ENCODE data around the gene ITGA6. TPM values are rescaled to one million over a fixed set of nuclear protein-coding genes. Genes with fewer than 3 reads are reported as not detected.

The ITGA6 gene
- total RNA-seq, 5 donors from 2014 or later (not counting 1 experiment from before 2014, with no cell fraction given), result 50.7 to 188 (median 80.9) TPM

DNA sequence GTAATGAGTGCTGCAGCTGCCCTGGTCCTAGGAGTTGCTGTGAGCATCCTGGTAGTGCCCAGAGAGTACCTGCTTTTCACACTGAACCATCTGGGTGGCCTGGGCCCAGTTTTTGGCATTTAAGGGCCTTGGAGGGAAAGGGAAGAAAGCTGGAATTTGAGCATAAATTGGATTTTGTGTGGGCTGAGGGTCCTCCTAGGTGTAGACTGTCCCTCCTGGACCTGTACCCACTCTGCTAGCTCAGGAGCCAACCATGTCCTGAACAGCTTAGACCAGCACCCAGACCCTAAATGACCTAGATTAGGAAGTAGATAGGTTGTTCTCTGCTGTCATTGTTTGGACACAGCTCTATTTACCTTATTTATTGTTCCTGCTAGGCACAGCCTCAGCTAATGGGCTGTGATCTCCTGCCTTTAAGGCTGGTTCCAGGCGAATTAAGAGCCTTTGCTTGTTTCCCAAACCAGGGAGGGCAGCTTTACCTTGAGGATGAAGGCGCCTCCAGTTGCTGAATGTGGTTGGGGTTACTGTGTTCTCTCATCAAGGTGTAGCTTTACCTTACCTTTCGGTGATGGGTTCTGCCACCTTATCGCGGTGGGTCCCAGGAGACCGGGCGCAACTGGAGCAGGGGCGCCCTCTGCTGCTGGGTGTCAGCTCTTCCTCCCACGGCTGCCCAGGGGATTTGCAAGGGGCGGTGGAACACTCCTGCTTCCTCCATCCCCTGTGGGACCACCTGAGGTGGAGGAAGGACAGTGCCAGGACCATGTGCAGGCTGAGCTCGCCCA, 34.4 kb downstream of the ITGA6 start:
- Histone ChIP-seq H3K36me3 (ENCODE audit: control insufficient read depth in 2 of 2, extremely low read depth in 1 of 2, insufficient read depth in 1 of 2, low read length in 1 of 2) (peaks cover 0 to 4% of the 10 kb centered on the region in 2 donors), H3K27ac (ENCODE audit: low read length) (peak overlapping the region; percentile 66), H3K9me3 (no peaks in the 10 kb centered on the region), H3K4me3 (ENCODE audit: control insufficient read depth in 1 of 2, extremely low read depth in 1 of 2, low read length in 1 of 2) (peak overlapping the region; percentile 21 to 35), H3K4me1 (ENCODE audit: control insufficient read depth in 1 of 2, extremely low read depth in 1 of 2, insufficient read depth in 2 of 2, low read length in 2 of 2) (peaks cover 68 to 74% of the 10 kb centered on the region in 2 experiments), H3K27me3 (replicated peaks in 1 of 2; ENCODE audit: control insufficient read depth in 2 of 2, extremely low read depth in 1 of 2, insufficient read depth in 2 of 2, low read length in 1 of 2) (no peaks in the 10 kb centered on the region)
- ChIA-PET POLR2A (interaction anchor here (0.5 to 1.4 kb wide), 8 partner anchors 9 to 283 kb away, joined by 3 to 5 read pairs (median 3); partner anchors contain the start of gene ITGA6 (in 1 of the 2)), CTCF (interaction anchor here (0.5 to 5.8 kb wide), 66 partner anchors 9 to 1514 kb away, joined by 3 to 126 read pairs (median 5); partner anchors contain the start of genes ITGA6 (in 2 of the 2), DLX2 (in 1 of the 2) and HAT1 (in 1 of the 2))
- DNase-seq (peak; percentile 51 to 88 (median 73)), ATAC-seq (replicated peaks in 1 of 4) (peak; percentile 48 to 60 (median 50))
- WGBS (ENCODE audit: insufficient coverage), result 4% methylated on average over 9 of the region's 11 CpGs
- peaks cover 91 to 97% (median 94%) of the 10 kb centered on the region in 3 donors for H3K4me1 Mint-ChIP-seq
- peak overlapping the region; percentile 96 to 99 for H3K27ac Mint-ChIP-seq
- peak overlapping the region; percentile 66 to 82 (median 70) for H3K4me3 Mint-ChIP-seq
- no peaks in the 10 kb centered on the region for H3K9me3 Mint-ChIP-seq
- no peaks in the 10 kb centered on the region for H3K27me3 Mint-ChIP-seq
- peaks cover 7% of the 10 kb centered on the region for H3K36me3 Mint-ChIP-seq

DNA sequence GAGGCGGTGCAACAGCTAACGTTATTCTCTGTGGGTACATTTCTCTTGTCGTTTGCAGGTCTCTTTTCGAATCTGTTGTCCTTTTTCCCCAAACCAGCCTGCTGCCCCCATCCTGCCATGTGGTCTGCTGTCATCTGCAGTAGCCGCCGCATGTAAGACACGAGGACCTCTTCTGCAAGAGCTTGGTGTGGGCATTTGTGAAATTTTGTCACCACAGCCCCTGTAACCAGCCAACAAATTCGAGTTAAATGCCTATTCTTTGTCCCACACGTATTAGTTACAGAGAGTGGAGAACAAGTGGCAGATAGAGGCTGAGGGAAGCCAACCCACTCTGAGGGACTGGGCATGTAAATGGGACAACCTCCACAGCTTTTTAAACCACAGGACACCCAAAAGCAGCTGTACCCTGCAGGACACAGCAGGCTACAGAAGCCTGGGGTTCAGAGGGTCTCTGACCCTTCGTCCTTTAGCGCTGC, 35.0 kb downstream of the ITGA6 start:
- ATAC-seq (replicated peaks in 1 of 4) (peak; percentile 37 to 41 (median 39)), DNase-seq (peak in 5 of 35 experiments; percentile 10 to 59 (median 23))
- peak overlapping the region; percentile 66 to 82 (median 70) for H3K4me3 Mint-ChIP-seq
- ChIA-PET POLR2A (interaction anchor here (0.5 to 1.3 kb wide), 3 partner anchors 21 to 284 kb away, joined by 3 to 4 read pairs (median 4); no protein-coding TSS in a partner anchor), CTCF (interaction anchor here (0.5 to 5.8 kb wide), 48 partner anchors 9 to 1514 kb away, joined by 3 to 126 read pairs (median 5); partner anchors contain the start of genes ITGA6 (in 2 of the 2) and HAT1 (in 1 of the 2))
- H3K9me3 Mint-ChIP-seq, result no peaks in the 10 kb centered on the region
- H3K9me3 ChIP-seq, result no peaks in the 10 kb centered on the region
- peaks cover 68 to 72% of the 10 kb centered on the region in 2 experiments for H3K4me1 ChIP-seq (ENCODE audit: control insufficient read depth in 1 of 2, extremely low read depth in 1 of 2, insufficient read depth in 2 of 2, low read length in 2 of 2)
- peak overlapping the region; percentile 21 to 35 for H3K4me3 ChIP-seq (ENCODE audit: control insufficient read depth in 1 of 2, extremely low read depth in 1 of 2, low read length in 1 of 2)
- H3K4me1 Mint-ChIP-seq, result peaks cover 90 to 98% (median 97%) of the 10 kb centered on the region in 3 donors
- H3K27me3 Mint-ChIP-seq, result no peaks in the 10 kb centered on the region
- H3K27ac Mint-ChIP-seq, result peak overlapping the region; percentile 96 to 99
- H3K27ac ChIP-seq (ENCODE audit: low read length), result peak overlapping the region; percentile 66
- no peaks in the 10 kb centered on the region for H3K27me3 ChIP-seq (replicated peaks in 1 of 2; ENCODE audit: control insufficient read depth in 2 of 2, extremely low read depth in 1 of 2, insufficient read depth in 2 of 2, low read length in 1 of 2)
- peaks cover 2 to 8% of the 10 kb centered on the region in 2 donors for H3K36me3 ChIP-seq (ENCODE audit: control insufficient read depth in 2 of 2, extremely low read depth in 1 of 2, insufficient read depth in 1 of 2, low read length in 1 of 2)
- 39% methylated on average over 3 of the region's 11 CpGs for WGBS (ENCODE audit: insufficient coverage)
- peaks cover 13% of the 10 kb centered on the region for H3K36me3 Mint-ChIP-seq

DNA sequence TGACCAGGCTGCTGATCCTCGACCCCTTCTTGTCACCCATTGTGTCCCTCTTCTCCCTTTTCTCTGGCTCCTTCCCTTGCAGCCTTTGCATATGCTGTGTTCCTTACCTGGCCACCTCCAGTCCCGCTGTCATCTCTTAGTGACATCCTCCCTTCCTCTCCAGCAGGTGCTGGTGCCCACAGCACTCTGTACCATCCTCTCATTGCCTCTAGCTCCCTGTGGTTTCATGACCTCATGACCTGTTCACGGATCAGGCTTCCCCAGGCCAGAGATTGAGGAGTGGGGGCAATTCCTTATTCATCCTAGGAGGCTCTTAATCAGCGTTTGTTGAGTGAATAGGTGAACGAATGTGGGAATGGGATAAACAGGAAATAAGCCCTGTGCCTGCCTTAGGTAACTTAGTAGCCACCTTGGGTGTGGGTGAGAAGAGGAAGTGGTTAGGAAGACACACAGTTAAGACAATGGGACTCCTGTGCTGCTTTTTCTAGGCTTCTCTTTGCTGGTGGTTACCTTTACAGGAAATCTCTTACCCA, 35.5 kb downstream of the ITGA6 start:
- H3K4me3 ChIP-seq (ENCODE audit: control insufficient read depth in 1 of 2, extremely low read depth in 1 of 2, low read length in 1 of 2), result peak overlapping the region; percentile 21 to 35
- WGBS (ENCODE audit: insufficient coverage), result 11% methylated on average over 3 of the region's 5 CpGs
- peaks cover 15% of the 10 kb centered on the region for H3K36me3 Mint-ChIP-seq
- peak overlapping the region; percentile 66 for H3K27ac ChIP-seq (ENCODE audit: low read length)
- H3K27ac Mint-ChIP-seq, result peak overlapping the region; percentile 96 to 99
- H3K27me3 ChIP-seq (replicated peaks in 1 of 2; ENCODE audit: control insufficient read depth in 2 of 2, extremely low read depth in 1 of 2, insufficient read depth in 2 of 2, low read length in 1 of 2), result no peaks in the 10 kb centered on the region
- peak overlapping the region; percentile 66 to 82 (median 70) for H3K4me3 Mint-ChIP-seq
- ATAC-seq (replicated peaks in 1 of 4) (peak; percentile 82 to 86 (median 84)), DNase-seq (peak in 34 of 35 experiments; percentile 26 to 85 (median 50))
- peaks cover 85 to 97% (median 92%) of the 10 kb centered on the region in 3 donors for H3K4me1 Mint-ChIP-seq
- H3K36me3 ChIP-seq (ENCODE audit: control insufficient read depth in 2 of 2, extremely low read depth in 1 of 2, insufficient read depth in 1 of 2, low read length in 1 of 2), result peaks cover 2 to 13% of the 10 kb centered on the region in 2 donors
- H3K27me3 Mint-ChIP-seq, result no peaks in the 10 kb centered on the region
- ChIA-PET POLR2A (interaction anchor here (0.5 to 0.7 kb wide), 2 partner anchors 193 to 284 kb away, joined by 3 to 4 read pairs; no protein-coding TSS in a partner anchor), CTCF (interaction anchor here (0.5 to 5.8 kb wide), 28 partner anchors 10 to 1513 kb away, joined by 3 to 126 read pairs (median 6); partner anchors contain the start of genes ITGA6 (in 2 of the 2) and HAT1 (in 1 of the 2))
- peaks cover 63 to 68% of the 10 kb centered on the region in 2 experiments for H3K4me1 ChIP-seq (ENCODE audit: control insufficient read depth in 1 of 2, extremely low read depth in 1 of 2, insufficient read depth in 2 of 2, low read length in 2 of 2)
- H3K9me3 ChIP-seq, result no peaks in the 10 kb centered on the region
- H3K9me3 Mint-ChIP-seq, result no peaks in the 10 kb centered on the region

DNA sequence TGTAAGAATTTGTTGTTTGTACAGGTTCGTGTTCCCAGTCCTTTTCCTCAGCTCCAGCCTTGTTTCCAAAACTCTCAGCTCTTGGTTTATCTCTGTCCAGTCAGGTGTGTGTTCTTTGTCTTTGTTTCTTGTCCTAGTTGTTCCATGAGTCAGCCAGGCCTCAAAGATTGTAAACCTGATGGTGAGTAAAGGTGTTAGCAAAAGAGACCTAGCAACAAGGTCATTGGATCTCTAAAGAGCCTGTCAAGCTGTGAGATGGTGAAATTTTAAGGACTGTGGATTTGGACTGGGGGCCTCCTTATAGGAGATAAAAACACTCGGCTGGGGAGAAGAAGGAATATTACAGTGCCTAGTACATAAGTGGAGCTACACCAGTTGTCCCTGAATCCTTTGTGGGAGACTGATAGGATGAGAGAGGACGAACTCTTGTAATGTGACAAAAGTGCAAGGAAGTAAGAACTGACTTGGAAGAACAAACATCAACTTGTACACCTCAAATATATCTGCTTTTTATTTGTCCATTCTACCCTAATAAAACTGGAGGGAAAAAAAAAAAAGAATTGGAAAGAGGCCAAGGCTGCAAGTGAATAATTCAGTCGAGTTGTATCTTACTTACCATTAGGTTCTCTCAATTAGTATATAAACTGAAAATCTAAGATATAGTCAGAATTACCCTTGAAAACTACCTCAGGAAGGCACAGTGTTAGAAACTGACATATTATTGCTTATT, 37.2 kb downstream of the ITGA6 start:
- no peaks in the 10 kb centered on the region for H3K27me3 Mint-ChIP-seq
- peak overlapping the region in 1 of 2 donors; percentile 25 for H3K4me3 ChIP-seq (ENCODE audit: control insufficient read depth in 1 of 2, extremely low read depth in 1 of 2, low read length in 1 of 2)
- peaks cover 77 to 89% (median 82%) of the 10 kb centered on the region in 3 donors for H3K4me1 Mint-ChIP-seq
- DNase-seq, result no peak
- no peaks in the 10 kb centered on the region for H3K9me3 Mint-ChIP-seq
- H3K4me1 ChIP-seq (ENCODE audit: control insufficient read depth in 1 of 2, extremely low read depth in 1 of 2, insufficient read depth in 2 of 2, low read length in 2 of 2), result peaks cover 51 to 55% of the 10 kb centered on the region in 2 experiments
- peaks cover 27% of the 10 kb centered on the region for H3K36me3 Mint-ChIP-seq
- H3K27me3 ChIP-seq (replicated peaks in 1 of 2; ENCODE audit: control insufficient read depth in 2 of 2, extremely low read depth in 1 of 2, insufficient read depth in 2 of 2, low read length in 1 of 2), result no peaks in the 10 kb centered on the region
- peaks cover 2 to 13% of the 10 kb centered on the region in 2 donors for H3K36me3 ChIP-seq (ENCODE audit: control insufficient read depth in 2 of 2, extremely low read depth in 1 of 2, insufficient read depth in 1 of 2, low read length in 1 of 2)
- POLR2A ChIA-PET, result interaction anchor here in 1 of 2 donors (0.5 to 0.9 kb wide), 2 partner anchors 22 to 143 kb away, joined by 3 to 4 read pairs; no protein-coding TSS in a partner anchor
- H3K9me3 ChIP-seq, result no peaks in the 10 kb centered on the region
- 100% methylated on average over 1 of the region's 4 CpGs for WGBS (ENCODE audit: insufficient coverage)
- peak overlapping the region; percentile 96 to 99 for H3K27ac Mint-ChIP-seq
- peak overlapping the region; percentile 66 for H3K27ac ChIP-seq (ENCODE audit: low read length)
- no peak for ATAC-seq (replicated peaks in 1 of 4)
- CTCF ChIA-PET, result interaction anchor here (0.6 to 5.8 kb wide), 8 partner anchors 12 to 290 kb away, joined by 3 to 126 read pairs (median 3); partner anchors contain the start of gene ITGA6 (in 1 of the 2)
- peak overlapping the region; percentile 4 to 82 (median 21) for H3K4me3 Mint-ChIP-seq

DNA sequence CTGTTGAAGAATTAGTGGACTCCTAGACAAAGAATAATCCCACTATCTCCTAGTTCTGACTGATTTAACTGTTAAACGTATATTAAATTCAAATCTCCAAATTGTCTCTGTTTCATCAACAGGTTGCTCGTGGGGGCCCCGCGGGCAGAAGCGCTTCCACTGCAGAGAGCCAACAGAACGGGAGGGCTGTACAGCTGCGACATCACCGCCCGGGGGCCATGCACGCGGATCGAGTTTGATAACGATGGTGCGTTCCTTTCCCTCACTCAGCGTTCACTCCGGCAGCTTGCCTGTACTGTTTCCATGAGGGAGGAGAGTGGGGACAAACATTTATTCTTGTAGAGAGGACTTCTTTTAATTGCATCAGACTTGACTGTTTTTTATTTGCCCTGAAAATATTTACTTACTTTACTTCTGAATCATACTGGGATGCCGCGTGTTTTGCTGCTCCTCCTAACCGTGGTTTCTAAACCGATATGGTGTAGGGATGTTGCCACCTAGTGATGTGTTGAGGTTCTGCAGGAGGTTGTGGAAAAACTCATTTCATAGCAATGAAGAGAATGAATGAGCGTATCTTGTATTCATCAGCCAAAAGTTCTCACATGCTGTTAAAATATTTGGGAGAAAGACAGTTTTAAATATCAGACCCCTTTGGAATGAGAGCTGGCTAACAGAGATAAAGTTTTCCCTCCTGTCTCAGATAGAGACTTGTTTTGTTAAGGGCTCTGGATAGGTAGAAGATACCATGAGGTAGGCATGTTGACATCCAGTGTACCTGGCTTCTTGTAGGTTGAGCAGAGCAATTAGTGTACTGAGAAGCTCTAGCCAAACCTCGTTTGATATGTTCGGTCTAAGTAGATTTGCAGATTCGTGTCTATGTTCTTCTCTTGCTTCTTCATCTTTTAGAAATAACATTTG, 38.3 kb downstream of the ITGA6 start:
- H3K4me1 Mint-ChIP-seq, result peaks cover 68 to 79% (median 72%) of the 10 kb centered on the region in 3 donors
- Histone ChIP-seq H3K9me3 (no peaks in the 10 kb centered on the region), H3K27me3 (replicated peaks in 1 of 2; ENCODE audit: control insufficient read depth in 2 of 2, extremely low read depth in 1 of 2, insufficient read depth in 2 of 2, low read length in 1 of 2) (no peaks in the 10 kb centered on the region), H3K36me3 (ENCODE audit: control insufficient read depth in 2 of 2, extremely low read depth in 1 of 2, insufficient read depth in 1 of 2, low read length in 1 of 2) (peaks cover 2 to 20% of the 10 kb centered on the region in 2 donors), H3K4me1 (ENCODE audit: control insufficient read depth in 1 of 2, extremely low read depth in 1 of 2, insufficient read depth in 2 of 2, low read length in 2 of 2) (peaks cover 45 to 47% of the 10 kb centered on the region in 2 experiments), H3K27ac (ENCODE audit: low read length) (peak overlapping the region; percentile 66), H3K4me3 (ENCODE audit: control insufficient read depth in 1 of 2, extremely low read depth in 1 of 2, low read length in 1 of 2) (no peak overlapping the region)
- H3K4me3 Mint-ChIP-seq, result peak overlapping the region; percentile 18 to 82 (median 21)
- no peaks in the 10 kb centered on the region for H3K9me3 Mint-ChIP-seq
- ChIA-PET CTCF (interaction anchor here (0.5 to 5.8 kb wide), 16 partner anchors 17 to 1630 kb away, joined by 3 to 126 read pairs (median 3); no protein-coding TSS in a partner anchor), POLR2A (no interaction called here)
- H3K27me3 Mint-ChIP-seq, result no peaks in the 10 kb centered on the region
- peaks cover 33% of the 10 kb centered on the region for H3K36me3 Mint-ChIP-seq
- peak; percentile 42 to 86 (median 66) for DNase-seq
- peak overlapping the region; percentile 96 to 99 for H3K27ac Mint-ChIP-seq
- WGBS (ENCODE audit: insufficient coverage), result 60% methylated on average over 19 of the region's 24 CpGs
- peak in 3 of 4 experiments; percentile 14 to 29 (median 18) for ATAC-seq (replicated peaks in 1 of 4)

Measured in T-cell (primary cell).